Skeletal muscle tissue (tissue), 4 donors: ENCODE results near the gene PLA2G7. TPM values are rescaled to one million over a fixed set of nuclear protein-coding genes. Genes with fewer than 3 reads are reported as not detected.
"Not testable (repeated sequence)": the region's sequence is repeated elsewhere in the genome, so short reads cannot be mapped to it uniquely, and the experiment has no call there.

Experiments used
- H3K27ac ChIP-seq: one replicate; pipeline ENCODE4 v1.7.0; 2013; ENCODE audit warnings: mild to moderate bottlenecking, low read depth, low read length, inconsistent platforms
- H3K27me3 ChIP-seq, 3 donors: one replicate each; pipeline ENCODE4 v1.7.0; 2013; ENCODE audit warnings: low read length in 3 of 3; ENCODE audit not compliant: control insufficient read depth in 3 of 3, insufficient read depth in 3 of 3
- H3K36me3 ChIP-seq, 3 donors: one replicate each; pipeline ENCODE4 v1.7.0; 2013; ENCODE audit warnings: low read length in 3 of 3; ENCODE audit not compliant: control insufficient read depth in 3 of 3, insufficient read depth in 3 of 3
- H3K4me1 ChIP-seq, 3 donors: one replicate each; pipeline ENCODE4 v1.7.0; 2013; ENCODE audit warnings: low read length in 3 of 3, mild to moderate bottlenecking in 3 of 3; ENCODE audit not compliant: control insufficient read depth in 3 of 3, insufficient read depth in 3 of 3
- H3K4me3 ChIP-seq, 3 donors: one replicate each; pipeline ENCODE4 v1.7.0; 2013; ENCODE audit warnings: low read length in 3 of 3
- H3K9ac ChIP-seq, 3 donors: one replicate each; pipeline ENCODE4 v1.7.0; 2013; ENCODE audit warnings: low read length in 3 of 3, mild to moderate bottlenecking in 3 of 3, moderate library complexity in 2 of 3, low read depth in 1 of 3
- H3K9me3 ChIP-seq, 3 donors: one replicate each; pipeline ENCODE4 v1.7.0; 2013; ENCODE audit warnings: low read length in 3 of 3; ENCODE audit not compliant: control insufficient read depth in 3 of 3
- total RNA-seq: library from RNA; depleted of rRNA; stranded (reverse); fragments of >200 nt; gene quantifications from one replicate; pipeline ENCODE4 v1.2.3, GENCODE V29; 2014
- donor health status: Osteomylitis.

PLA2G7 gene
- total RNA-seq, 1 donor from 2014 or later: 1.6 TPM

GRCh38 chr6:46749731-46750130 is 14.6 kb upstream of the PLA2G7 start:
- Histone ChIP-seq H3K4me3 (no peak overlapping the region), H3K4me1 (no peaks in the 10 kb centered on the region), H3K27ac (no peak overlapping the region), H3K9me3 (no peaks in the 10 kb centered on the region), H3K9ac (no peak overlapping the region), H3K36me3 (no peaks in the 10 kb centered on the region), H3K27me3 (no peaks in the 10 kb centered on the region)

GRCh38 chr6:46748940-46749503 is 13.8 kb upstream of the PLA2G7 start:
- H3K4me3 ChIP-seq: no peak overlapping the region
- H3K27me3 ChIP-seq: peaks cover 0 to 3% (median 0%) of the 10 kb centered on the region in 3 donors
- H3K9me3 ChIP-seq: no peaks in the 10 kb centered on the region
- no peak overlapping the region for H3K9ac ChIP-seq
- no peaks in the 10 kb centered on the region for H3K4me1 ChIP-seq
- H3K27ac ChIP-seq: no peak overlapping the region
- no peaks in the 10 kb centered on the region for H3K36me3 ChIP-seq

- Histone ChIP-seq H3K27me3 (peaks cover 0 to 3% (median 0%) of the 10 kb centered on the region in 3 donors), H3K36me3 (no peaks in the 10 kb centered on the region), H3K4me1 (no peaks in the 10 kb centered on the region), H3K4me3 (no peak within 1 kb of the TSS), H3K27ac (no peak within 1 kb of the TSS), H3K9ac (no peak within 1 kb of the TSS), H3K9me3 (no peaks in the 10 kb centered on the region)
Measured at GRCh38 chr6:46746696-46747095, 11.5 kb upstream of the PLA2G7 start, which contains the start of gene ANKRD66. Gene ANKRD66 (plus strand): TSS chr6:46746933. CDS start chr6:46751949, 5,016 bp downstream.

- Histone ChIP-seq H3K36me3 (no peaks in the 10 kb centered on the region), H3K4me3 (no peak overlapping the region), H3K4me1 (no peaks in the 10 kb centered on the region), H3K27ac (no peak overlapping the region), H3K9ac (no peak overlapping the region), H3K9me3 (no peaks in the 10 kb centered on the region), H3K27me3 (peaks cover 0 to 3% (median 0%) of the 10 kb centered on the region in 3 donors)
Measured at GRCh38 chr6:46745973-46746372, 10.8 kb upstream of the PLA2G7 start.

GRCh38 chr6:46744159-46744725 is 9.1 kb upstream of the PLA2G7 start:
- H3K36me3 ChIP-seq, H3K27me3 ChIP-seq, H3K27ac ChIP-seq, H3K9me3 ChIP-seq, H3K4me1 ChIP-seq, H3K4me3 ChIP-seq, H3K9ac ChIP-seq: not testable (repeated sequence)

GRCh38 chr6:46743425-46744158 is 8.4 kb upstream of the PLA2G7 start:
- Histone ChIP-seq H3K36me3 (no peaks in the 10 kb centered on the region), H3K27ac (no peak overlapping the region), H3K9me3 (no peaks in the 10 kb centered on the region), H3K9ac (no peak overlapping the region), H3K4me3 (no peak overlapping the region), H3K27me3 (peaks cover 0 to 3% (median 0%) of the 10 kb centered on the region in 3 donors), H3K4me1 (no peaks in the 10 kb centered on the region)

- Histone ChIP-seq H3K36me3 (no peaks in the 10 kb centered on the region), H3K9ac (no peak overlapping the region), H3K4me3 (no peak overlapping the region), H3K27me3 (peaks cover 0 to 6% (median 6%) of the 10 kb centered on the region in 3 donors), H3K4me1 (no peaks in the 10 kb centered on the region), H3K27ac (no peak overlapping the region), H3K9me3 (no peaks in the 10 kb centered on the region)
Measured at GRCh38 chr6:46741910-46742309, 6.7 kb upstream of the PLA2G7 start.

GRCh38 chr6:46741482-46741881 is 6.3 kb upstream of the PLA2G7 start:
- H3K27me3 ChIP-seq: peaks cover 0 to 6% (median 6%) of the 10 kb centered on the region in 3 donors
- no peak overlapping the region for H3K9ac ChIP-seq
- no peaks in the 10 kb centered on the region for H3K4me1 ChIP-seq
- no peak overlapping the region for H3K4me3 ChIP-seq
- no peaks in the 10 kb centered on the region for H3K9me3 ChIP-seq
- H3K27ac ChIP-seq: no peak overlapping the region
- H3K36me3 ChIP-seq: no peaks in the 10 kb centered on the region

- no peak overlapping the region for H3K9ac ChIP-seq
- no peaks in the 10 kb centered on the region for H3K9me3 ChIP-seq
- no peaks in the 10 kb centered on the region for H3K36me3 ChIP-seq
- H3K4me3 ChIP-seq: no peak overlapping the region
- H3K27me3 ChIP-seq: peaks cover 3 to 17% (median 6%) of the 10 kb centered on the region in 3 donors
- peaks cover 5 to 6% (median 6%) of the 10 kb centered on the region in 3 donors for H3K4me1 ChIP-seq
- H3K27ac ChIP-seq: no peak overlapping the region
Measured at GRCh38 chr6:46736906-46737305, 1.7 kb upstream of the PLA2G7 start.

GRCh38 chr6:46735720-46736031 is 501 bp upstream of the PLA2G7 start:
- Histone ChIP-seq H3K9me3 (no peaks in the 10 kb centered on the region), H3K27ac (no peak overlapping the region), H3K9ac (peak overlapping the region in 1 of 3 donors; percentile 76), H3K4me3 (peak overlapping the region; percentile 65 to 70 (median 67)), H3K27me3 (peaks cover 3 to 17% (median 6%) of the 10 kb centered on the region in 3 donors), H3K36me3 (no peaks in the 10 kb centered on the region), H3K4me1 (peaks cover 5 to 6% (median 6%) of the 10 kb centered on the region in 3 donors)
